OCI-LY1 (cell line): ENCODE data around the gene KRT80.
A peak's percentile ranks its signal among the peaks of the same experiment; 100 is the strongest.

Experiments used
- H2AFZ ChIP-seq: fragments of 200-600 bp; sonication (generic), shearing (Covaris generic); 2 replicates; pipeline ENCODE4 v1.6.0; 2014; ENCODE audit warnings: antibody characterized with exemption, mild to moderate bottlenecking, low read length
- H3F3A ChIP-seq: fragments of 200-600 bp; sonication (generic), shearing (Covaris generic); 2 replicates; pipeline ENCODE4 v1.6.0; 2014; ENCODE audit warnings: mild to moderate bottlenecking, antibody characterized with exemption, low read length, moderate library complexity; ENCODE audit not compliant: insufficient read depth
- H3K27ac ChIP-seq: fragments of 200-600 bp; sonication (generic); 2 replicates; pipeline ENCODE4 v1.5.1; 2014; ENCODE audit warnings: low read length, mixed run types, mild to moderate bottlenecking, low read depth; ENCODE audit not compliant: poor library complexity, severe bottlenecking
- H3K27me3 ChIP-seq: fragments of 200-600 bp; sonication (generic); 2 replicates; pipeline ENCODE4 v1.6.0; 2014; ENCODE audit warnings: antibody characterized with exemption, mild to moderate bottlenecking, low read length, moderate library complexity; ENCODE audit not compliant: insufficient read depth
- H3K36me3 ChIP-seq: fragments of 200-600 bp; sonication (generic); 2 replicates; pipeline ENCODE4 v1.6.1; 2014; ENCODE audit warnings: mild to moderate bottlenecking, antibody characterized with exemption, low read length, moderate library complexity, mixed read lengths; ENCODE audit not compliant: insufficient read depth
- H3K4me1 ChIP-seq: fragments of 200-600 bp; sonication (generic); 2 replicates; pipeline ENCODE4 v1.5.1; 2014; ENCODE audit warnings: mild to moderate bottlenecking, low read length, moderate library complexity; ENCODE audit not compliant: insufficient read depth, severe bottlenecking
- H3K4me2 ChIP-seq: fragments of 200-600 bp; sonication (generic), shearing (Covaris generic); 2 replicates; pipeline ENCODE4 v1.6.1; 2014; ENCODE audit warnings: low read length
- H3K4me3 ChIP-seq: fragments of 200-600 bp; sonication (generic); 2 replicates; pipeline ENCODE4 v1.5.1; 2014; ENCODE audit warnings: low read length, low read depth, mild to moderate bottlenecking, mixed read lengths; ENCODE audit not compliant: poor library complexity, severe bottlenecking
- H3K79me2 ChIP-seq: fragments of 200-600 bp; shearing (Covaris generic); 2 replicates; pipeline ENCODE4 v1.6.1; 2016; ENCODE audit warnings: mixed run types, low read length, mixed read lengths; ENCODE audit not compliant: insufficient read depth
- H3K9ac ChIP-seq: fragments of 200-600 bp; sonication (generic), shearing (Covaris generic); 2 replicates; pipeline ENCODE4 v1.6.1; 2014; ENCODE audit warnings: mild to moderate bottlenecking, low read length, mixed read lengths
- H3K9me2 ChIP-seq: fragments of 200-600 bp; sonication (generic), shearing (Covaris generic); 2 replicates; pipeline ENCODE4 v1.6.1; 2014; ENCODE audit warnings: low read depth, mild to moderate bottlenecking, low read length, mixed read lengths
- H3K9me3 ChIP-seq: fragments of 200-600 bp; shearing (Covaris generic); 2 replicates; pipeline ENCODE4 v1.6.1; 2014; ENCODE audit warnings: low read length, mixed read lengths
- H4K20me1 ChIP-seq: fragments of 200-600 bp; sonication (generic), shearing (Covaris generic); 2 replicates; pipeline ENCODE4 v1.6.0; 2016; ENCODE audit warnings: mild to moderate bottlenecking, low read length; ENCODE audit not compliant: insufficient read depth
- CTCF ChIP-seq: fragments of 200-600 bp; sonication (generic), shearing (Covaris generic); IDR thresholded peaks from 2 replicates; pipeline ENCODE4 v1.5.1; 2017; ENCODE audit warnings: mild to moderate bottlenecking, antibody characterized with exemption, low read length, moderate library complexity, mixed read lengths
- EZH2 ChIP-seq: fragments of 200-600 bp; sonication (generic), shearing (Covaris generic); IDR thresholded peaks from 2 replicates; pipeline ENCODE4 v1.8.0; 2017; ENCODE audit warnings: borderline replicate concordance, mixed run types, mild to moderate bottlenecking, antibody characterized with exemption, low read length, moderate library complexity, mixed read lengths

The KRT80 gene

DNA sequence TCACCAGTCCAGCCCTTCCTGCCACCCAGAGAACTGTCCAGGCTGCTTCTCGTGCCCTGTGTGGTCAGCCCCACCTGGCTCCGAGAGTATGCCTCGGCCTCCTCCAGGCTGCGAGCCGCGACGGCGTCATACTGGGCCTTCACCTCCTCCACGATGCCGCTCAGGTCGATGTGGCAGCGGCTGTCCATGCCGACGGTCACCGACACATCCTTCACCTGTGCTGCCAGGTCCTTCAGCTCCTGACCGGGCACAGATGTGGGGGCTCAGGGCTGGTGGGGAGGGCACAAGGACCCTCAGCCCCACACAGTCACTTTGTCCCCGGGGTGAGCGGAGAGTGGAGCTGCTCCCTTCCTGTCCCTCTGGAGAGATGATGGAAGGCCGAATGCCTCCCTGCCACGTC is 18.3 kb downstream of the KRT80 start:
- no peak overlapping the region for H3K4me2 ChIP-seq
- no peaks in the 10 kb centered on the region for H3K9me2 ChIP-seq
- H2AFZ ChIP-seq = no peak overlapping the region
- H3K9ac ChIP-seq = no peak overlapping the region
- H3K4me1 ChIP-seq = no peaks in the 10 kb centered on the region
- no peaks in the 10 kb centered on the region for H3K79me2 ChIP-seq
- no peaks in the 10 kb centered on the region for H3F3A ChIP-seq
- no peaks in the 10 kb centered on the region; the same call in 1 of the 2 replicates for H3K27me3 ChIP-seq
- TF ChIP-seq CTCF (no peak), EZH2 (no peak)
- no peaks in the 10 kb centered on the region for H4K20me1 ChIP-seq
- H3K9me3 ChIP-seq = no peaks in the 10 kb centered on the region
- no peaks in the 10 kb centered on the region for H3K36me3 ChIP-seq
- H3K4me3 ChIP-seq = no peak overlapping the region
- H3K27ac ChIP-seq = no peak overlapping the region

DNA sequence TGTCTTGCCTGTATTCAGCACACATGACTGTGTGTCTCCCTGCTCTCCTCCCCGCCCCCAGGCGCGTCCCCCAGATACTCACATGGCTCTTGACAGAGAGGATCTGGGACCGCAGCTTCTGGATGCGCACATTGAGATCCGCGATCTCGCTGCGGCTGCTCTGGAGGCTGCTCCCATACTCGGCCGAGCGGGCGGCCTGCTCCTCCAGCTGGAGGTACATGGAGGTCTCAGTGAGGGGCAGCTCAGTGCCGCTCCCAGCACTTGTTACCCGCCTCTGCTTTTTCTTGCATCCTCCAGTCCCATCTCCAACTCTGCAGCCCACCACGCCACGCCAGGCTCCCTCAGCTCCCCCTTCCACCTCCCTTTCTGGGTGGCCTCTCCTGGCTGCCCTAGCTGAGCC is 18.9 kb downstream of the KRT80 start:
- no peaks in the 10 kb centered on the region for H3K9me3 ChIP-seq
- H3K4me3 ChIP-seq = no peak overlapping the region
- no peaks in the 10 kb centered on the region for H3K4me1 ChIP-seq
- H3K9me2 ChIP-seq = no peaks in the 10 kb centered on the region
- no peak overlapping the region for H3K4me2 ChIP-seq
- no peaks in the 10 kb centered on the region; the same call in 1 of the 2 replicates for H3K27me3 ChIP-seq
- TF ChIP-seq CTCF = no peak
- no peak for TF ChIP-seq EZH2
- H3F3A ChIP-seq = no peaks in the 10 kb centered on the region
- H3K27ac ChIP-seq = no peak overlapping the region
- H3K9ac ChIP-seq = no peak overlapping the region
- no peaks in the 10 kb centered on the region for H4K20me1 ChIP-seq
- H3K36me3 ChIP-seq = no peaks in the 10 kb centered on the region
- no peaks in the 10 kb centered on the region for H3K79me2 ChIP-seq
- no peak overlapping the region for H2AFZ ChIP-seq

GRCh38 chr12:52171950-52172512 is 19.8 kb downstream of the KRT80 start:
- Histone ChIP-seq H3K4me1 (no peaks in the 10 kb centered on the region), H3K9me3 (no peaks in the 10 kb centered on the region), H3K27ac (no peak overlapping the region), H3K9me2 (no peaks in the 10 kb centered on the region), H3K27me3 (no peaks in the 10 kb centered on the region; the same call in 1 of the 2 replicates), H3K4me2 (no peak overlapping the region), H4K20me1 (no peaks in the 10 kb centered on the region), H2AFZ (no peak overlapping the region), H3K9ac (no peak overlapping the region), H3K36me3 (no peaks in the 10 kb centered on the region), H3F3A (no peaks in the 10 kb centered on the region), H3K4me3 (no peak overlapping the region), H3K79me2 (no peaks in the 10 kb centered on the region)
- no peak for TF ChIP-seq EZH2
- peak; percentile 17; the same call in 1 of the 2 replicates for TF ChIP-seq CTCF
